HG03039 (cell line): ENCODE data around the gene C1orf50.
A peak's percentile ranks its signal among the peaks of the same experiment; 100 is the strongest.
"Not testable (repeated sequence)": the region's sequence is repeated elsewhere in the genome, so short reads cannot be mapped to it uniquely, and the experiment has no call there.

Experiments used
- ATAC-seq: cut with Tn5 transposase; IDR thresholded peaks from one replicate; pipeline ENCODE4 v1.9.1; 2021; ENCODE audit warnings: mild to moderate bottlenecking, moderate library complexity; ENCODE audit not compliant: unreplicated experiment

The C1orf50 gene

GRCh38 chr1:42797979-42798378 is 30.9 kb downstream of the C1orf50 start:
- no peak for ATAC-seq

GRCh38 chr1:42801832-42802473 is 34.9 kb downstream of the C1orf50 start:
- ATAC-seq: no peak

- no peak for ATAC-seq
These were observed 39.1 kb downstream of the C1orf50 start for GRCh38 chr1:42806171-42806570.

- ATAC-seq: no peak
These were observed 39.5 kb downstream of the C1orf50 start for GRCh38 chr1:42806593-42806992.

GRCh38 chr1:42807056-42807668 is 40.1 kb downstream of the C1orf50 start:
- no peak for ATAC-seq

GRCh38 chr1:42814815-42815214 is 47.8 kb downstream of the C1orf50 start:
- ATAC-seq: not testable (repeated sequence)

- ATAC-seq: no peak
These were observed 49.0 kb downstream of the C1orf50 start for GRCh38 chr1:42815941-42816584.

GRCh38 chr1:42816585-42817439 is 49.8 kb downstream of the C1orf50 start, which contains the start of the genes ERMAP and SVBP:
Gene ERMAP (plus strand): TSS chr1:42817122. CDS start chr1:42830449, 13,327 bp downstream.
Gene SVBP (minus strand): TSS chr1:42817397. CDS start chr1:42816544, 853 bp downstream.
- peak; percentile 85 for ATAC-seq

GRCh38 chr1:42817440-42817767 is 50.4 kb downstream of the C1orf50 start:
- ATAC-seq: no peak

GRCh38 chr1:42817976-42818375 is 50.9 kb downstream of the C1orf50 start:
- no peak for ATAC-seq

- no peak for ATAC-seq
These were observed 53.8 kb downstream of the C1orf50 start for GRCh38 chr1:42820813-42821212.

GRCh38 chr1:42821690-42822089 is 54.6 kb downstream of the C1orf50 start:
- no peak for ATAC-seq

GRCh38 chr1:42822800-42823392 is 55.8 kb downstream of the C1orf50 start:
- no peak for ATAC-seq

GRCh38 chr1:42824481-42825035 is 57.5 kb downstream of the C1orf50 start:
- ATAC-seq: no peak

GRCh38 chr1:42825036-42825851 is 58.2 kb downstream of the C1orf50 start:
- ATAC-seq: no peak
